G401 (cell line): ENCODE measurements around the gene KMT5B. TPM values are rescaled to one million over a fixed set of nuclear protein-coding genes. Genes with fewer than 3 reads are reported as not detected.
A peak's percentile ranks its signal among the peaks of the same experiment; 100 is the strongest.

Experiments used
- DNase-seq: peaks from one replicate; pipeline ENCODE4 v3.0.0-alpha.2; 2015; ENCODE audit warnings: low spot score
- in situ Hi-C: cut with HindIII; loops from 2 replicates; pipeline ENCODE4 v1.10.0; 2016; ENCODE audit warnings: low sequenced_read_pairs, mixed read lengths
- total RNA-seq: library from RNA; depleted of rRNA; stranded (reverse); fragments of >200 nt; shearing (Covaris generic); gene quantifications from 2 replicates; pipeline ENCODE4 v1.2.3, GENCODE V29; 2014

KMT5B gene
- total RNA-seq, 1 experiment from 2014 or later, result 11.4 TPM

DNA sequence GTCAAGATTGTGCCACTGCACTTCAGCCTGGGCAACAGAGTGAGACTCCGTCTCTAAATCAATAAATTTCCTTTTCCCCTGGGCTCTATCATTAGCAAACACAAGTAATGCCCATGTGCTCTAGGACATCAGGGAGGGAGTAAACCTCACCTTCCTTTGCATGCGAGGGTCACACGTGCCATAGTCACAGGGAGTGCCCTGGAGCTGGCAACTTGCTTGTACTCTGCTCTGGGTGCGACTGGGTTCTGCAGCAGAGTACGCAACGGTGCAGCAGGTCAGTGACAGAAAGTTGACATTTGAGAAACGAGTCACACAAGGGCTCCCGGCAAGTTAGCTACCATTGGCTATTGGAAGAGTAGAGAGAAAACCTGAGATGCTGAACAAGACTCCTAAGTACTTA lies 59.4 kb downstream of the KMT5B start:
- in situ Hi-C loops, result no loop called here
- no peak for DNase-seq

DNA sequence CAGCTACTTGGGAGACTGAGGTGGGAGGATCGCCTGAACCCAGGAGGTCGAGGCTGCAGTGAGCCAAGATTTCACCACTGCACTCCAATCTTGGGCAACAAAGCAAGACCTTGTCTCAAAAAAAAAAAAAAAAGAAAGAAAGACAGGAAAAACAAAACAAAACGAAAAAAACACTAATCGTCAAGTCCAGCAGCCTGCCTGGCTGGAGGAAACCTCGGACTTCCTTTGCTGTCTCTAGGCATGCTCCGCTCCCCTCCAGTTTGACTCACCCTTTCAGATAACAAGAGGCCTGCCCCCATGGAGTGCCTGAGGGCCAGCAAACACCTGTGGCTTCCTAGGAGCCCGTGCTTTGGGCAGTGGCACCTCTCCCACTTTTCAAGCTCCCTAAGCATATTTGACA lies 63.1 kb downstream of the KMT5B start:
- no peak for DNase-seq
- in situ Hi-C loops, result no loop called here

DNA sequence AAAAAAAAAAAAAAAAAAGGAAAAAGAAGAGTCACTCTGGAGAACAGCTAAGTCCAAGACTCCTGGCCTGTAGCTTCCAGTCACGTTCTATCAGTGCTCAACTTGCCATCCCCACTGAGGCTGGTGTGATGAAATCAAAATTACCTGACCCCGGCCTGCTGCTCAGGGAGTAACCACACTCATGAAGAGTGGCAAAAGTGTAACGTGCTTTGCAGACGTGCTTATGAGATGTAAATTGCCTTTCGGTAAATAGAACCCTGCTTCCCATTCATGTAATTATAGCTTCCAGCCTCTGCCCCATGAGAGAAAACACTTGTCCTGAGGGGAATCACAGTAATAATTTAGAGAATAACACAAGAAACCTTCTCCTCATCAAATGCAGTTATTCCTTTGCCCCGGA lies 63.7 kb downstream of the KMT5B start:
- no peak for DNase-seq

DNA sequence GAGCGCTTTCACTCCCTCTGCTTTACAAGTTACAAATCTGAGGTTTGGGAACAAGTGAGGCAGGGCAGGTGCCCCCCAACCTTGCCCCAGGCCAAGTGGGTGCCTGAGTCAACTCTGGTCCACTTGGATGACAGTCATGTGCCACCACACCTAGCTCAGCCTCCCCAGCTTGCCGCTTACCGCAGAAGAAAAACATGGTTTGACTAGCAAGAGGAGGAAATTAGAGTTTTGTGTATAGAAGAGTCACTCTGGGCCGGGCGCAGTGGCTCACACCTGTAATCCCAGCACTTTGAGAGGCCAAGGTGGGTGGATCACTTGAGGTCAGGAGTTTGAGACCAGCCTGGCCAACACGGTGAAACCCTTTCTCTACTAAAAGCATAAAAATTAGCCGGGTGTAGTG lies 64.2 kb downstream of the KMT5B start:
- in situ Hi-C loops, result no loop called here
- DNase-seq, result no peak

More for the DNA sequence above, 63.7 kb downstream of the KMT5B start:
- in situ Hi-C loops, result no loop called here

DNA sequence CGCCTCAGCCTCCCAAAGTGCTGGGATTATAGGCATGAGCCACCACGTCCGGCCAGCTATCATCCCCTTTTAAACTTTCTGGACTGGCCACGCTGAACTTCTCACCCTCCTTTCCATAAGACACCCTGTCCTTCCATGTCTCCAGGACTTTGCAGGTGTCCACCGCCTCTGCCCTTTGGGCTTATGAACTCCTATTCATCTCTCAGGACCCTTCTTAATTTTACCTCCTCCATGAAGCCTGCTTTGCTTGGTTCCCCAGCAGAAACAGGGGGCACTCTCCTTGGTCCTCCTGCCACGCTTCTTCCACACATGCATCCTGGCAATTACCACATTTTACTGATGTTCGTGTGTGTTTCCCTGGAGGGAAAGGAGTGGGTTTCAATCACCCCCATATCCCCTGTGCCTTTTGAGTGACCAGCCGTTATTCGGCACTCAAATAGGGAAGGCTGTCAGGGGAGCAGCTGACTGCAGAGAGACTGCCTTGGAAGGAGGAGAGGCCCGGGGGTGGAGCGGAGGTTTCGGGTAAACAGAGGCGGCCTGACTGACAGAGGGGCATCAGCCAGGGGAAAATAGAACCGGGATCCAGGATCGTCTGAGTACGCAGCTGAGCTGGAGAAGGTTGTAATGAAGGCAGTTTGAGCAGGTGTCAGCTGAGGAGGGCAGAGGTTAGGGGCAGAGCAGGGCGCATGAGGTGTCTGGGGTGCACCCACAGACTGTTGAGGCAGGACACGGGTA lies 64.9 kb downstream of the KMT5B start:
- in situ Hi-C loops, result no loop called here

DNA sequence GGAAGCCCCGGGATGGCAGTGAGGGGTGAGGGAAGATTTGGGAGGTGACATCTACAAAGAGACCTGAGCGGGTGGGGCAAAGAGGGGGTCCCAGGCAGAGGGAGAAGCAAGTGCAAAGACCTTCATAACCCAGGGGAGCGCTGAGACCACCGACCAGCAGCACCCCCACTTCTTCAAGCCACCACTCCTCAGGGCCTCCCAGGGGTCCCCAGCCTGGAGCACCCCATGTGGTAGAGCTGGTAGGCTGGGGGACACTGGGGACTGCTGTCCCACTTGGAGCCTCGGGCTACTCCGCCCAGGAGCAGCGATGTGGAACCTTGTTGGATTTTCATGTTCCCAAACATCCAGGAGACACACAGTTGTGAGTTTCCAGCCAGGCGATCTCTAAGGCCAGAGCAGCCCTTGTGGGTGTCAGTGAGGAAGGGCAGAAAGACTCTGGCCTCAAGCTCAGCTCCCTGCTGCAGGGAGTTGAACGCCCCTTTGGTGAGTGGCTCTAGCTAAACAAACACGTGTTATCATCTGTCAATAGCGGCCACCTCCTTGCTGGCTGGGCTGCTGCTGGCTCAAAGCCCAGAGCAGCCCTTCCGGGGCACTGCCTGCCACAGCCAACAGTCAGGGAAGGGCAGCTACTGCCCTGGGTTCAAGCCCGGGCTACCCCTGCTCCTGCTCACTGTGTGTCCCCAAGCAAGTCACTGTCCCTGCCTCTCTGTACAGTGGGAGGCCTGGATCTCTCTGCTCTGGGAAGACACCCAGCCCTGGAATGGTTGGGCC lies 66.2 kb downstream of the KMT5B start:
- peak; percentile 13 for DNase-seq
- in situ Hi-C loops, result no loop called here

More for the DNA sequence above, 64.9 kb downstream of the KMT5B start:
- no peak for DNase-seq

DNA sequence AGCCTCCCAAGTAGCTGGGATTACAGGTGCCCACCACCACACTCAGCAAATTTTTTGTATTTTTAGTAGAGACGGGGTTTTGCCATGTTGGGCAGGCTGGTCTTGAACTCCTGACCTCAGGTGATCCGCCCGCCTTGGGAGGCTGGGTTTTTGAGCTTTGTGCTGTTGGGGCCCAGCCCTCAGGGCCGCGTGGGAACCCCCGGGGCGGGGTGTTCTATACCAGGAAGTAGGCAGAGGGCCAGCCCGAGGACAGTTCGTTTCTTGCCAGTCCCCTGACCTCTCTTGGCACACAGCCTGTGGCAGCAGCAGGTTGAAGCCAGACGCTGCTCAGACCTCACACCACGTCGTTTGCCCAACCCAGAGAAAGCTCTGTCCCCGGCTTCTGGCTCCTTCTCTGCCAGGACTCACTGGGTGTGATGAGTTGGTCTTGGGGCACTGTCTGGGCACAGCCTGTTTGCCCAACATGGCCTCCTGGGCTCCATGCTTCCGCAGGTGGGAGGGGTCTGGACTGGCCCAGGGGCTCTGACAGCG lies 67.0 kb downstream of the KMT5B start:
- in situ Hi-C loops, result no loop called here
- DNase-seq, result peak; percentile 31

DNA sequence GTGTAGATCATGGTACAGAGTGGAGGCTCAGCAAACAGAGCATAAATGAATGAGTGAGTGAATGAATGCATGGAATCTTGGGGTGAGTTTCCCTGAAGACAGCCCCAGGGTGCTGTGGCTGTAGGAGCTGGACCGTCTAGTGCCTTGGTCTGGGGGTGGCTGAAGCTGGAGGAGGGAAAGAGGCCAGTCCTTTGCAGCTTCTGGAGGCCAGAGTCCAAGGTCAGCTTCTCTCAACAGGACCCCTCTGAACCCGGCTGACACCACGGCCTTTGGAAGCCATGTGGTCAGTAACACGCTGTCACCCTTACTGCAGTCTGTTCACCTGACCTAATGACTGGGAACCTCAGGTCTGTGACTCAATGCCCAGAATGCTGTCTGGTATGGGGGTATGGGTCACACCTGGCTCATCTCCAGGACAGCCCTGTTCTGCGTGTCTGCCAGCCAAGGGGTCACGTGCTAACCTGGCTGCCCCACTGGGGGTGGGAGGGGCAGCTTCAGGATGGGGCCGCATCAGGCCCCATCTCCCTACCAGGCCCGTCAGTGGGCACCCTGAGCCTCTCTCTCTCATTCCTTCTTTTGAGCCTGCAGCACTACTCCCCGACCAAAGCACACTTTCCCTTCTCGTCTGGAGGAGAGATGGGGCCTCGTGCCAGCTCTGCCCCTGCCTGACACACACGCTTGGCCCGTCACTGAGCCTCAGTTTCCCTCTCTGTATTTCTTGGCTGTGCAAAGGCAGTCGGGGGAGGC lies 67.8 kb downstream of the KMT5B start:
- DNase-seq, result no peak
- in situ Hi-C loops, result no loop called here

DNA sequence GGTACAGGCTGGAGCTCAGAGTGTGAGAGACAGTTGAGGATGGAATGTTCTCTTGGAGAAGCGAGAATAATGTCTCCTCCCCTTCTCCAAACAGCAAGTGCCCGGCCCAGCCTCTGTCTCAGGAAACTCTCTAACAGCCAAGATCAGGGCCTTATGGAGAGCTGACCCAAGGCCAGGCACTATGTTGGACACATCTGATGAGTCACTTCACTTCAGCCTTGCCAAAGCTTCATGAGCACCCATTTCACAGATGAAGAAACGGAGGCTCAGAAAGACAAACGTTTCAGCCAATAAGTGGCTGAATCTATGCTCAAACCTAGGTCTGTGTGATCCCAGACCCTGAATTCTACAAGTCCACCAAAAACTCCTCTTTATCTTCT lies 69.8 kb downstream of the KMT5B start:
- in situ Hi-C loops, result no loop called here
- no peak for DNase-seq

DNA sequence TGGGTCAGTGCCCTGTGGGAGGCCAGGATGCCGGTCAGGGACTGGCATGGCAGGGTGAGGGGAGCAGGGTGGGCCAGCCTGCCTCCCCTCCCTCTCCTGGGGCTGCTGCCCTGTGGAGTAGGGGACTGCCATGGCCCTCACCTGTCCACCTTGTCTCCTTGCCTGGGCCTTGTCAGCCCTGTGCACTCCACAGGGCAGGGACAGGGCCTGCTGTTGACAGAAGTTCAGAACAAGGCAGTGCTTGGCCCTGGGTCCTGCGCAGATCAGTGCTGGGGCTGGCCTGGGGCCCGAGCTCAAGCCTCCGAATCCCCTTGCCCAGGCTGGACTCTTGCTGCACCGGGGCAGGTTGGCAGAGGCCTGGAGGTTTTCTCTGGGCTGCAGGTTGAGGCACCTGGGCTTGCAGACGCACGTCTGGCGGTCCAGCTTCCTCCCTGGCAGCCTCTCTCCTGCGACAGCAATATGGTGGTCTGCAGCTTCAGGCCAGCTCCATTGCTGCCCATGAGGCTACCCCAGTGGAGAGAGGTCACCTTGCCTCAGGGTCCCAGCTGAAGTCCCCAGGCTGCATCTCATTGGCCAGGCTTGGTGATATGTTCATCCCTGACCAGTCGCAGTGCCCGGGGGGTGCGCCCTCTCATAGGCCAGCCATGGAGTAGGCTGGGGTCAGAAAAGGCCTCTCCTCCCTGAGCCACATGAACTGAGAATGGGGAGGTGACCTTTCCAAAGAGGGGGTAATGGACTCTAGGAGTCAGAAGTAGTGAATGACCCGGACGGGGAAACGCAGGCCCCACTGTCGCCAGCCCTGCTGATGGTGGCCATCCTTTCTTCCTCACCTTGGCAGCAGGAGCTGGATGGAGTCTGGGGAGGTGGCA lies 70.4 kb downstream of the KMT5B start:
- no peak for DNase-seq
- in situ Hi-C loops, result no loop called here

DNA sequence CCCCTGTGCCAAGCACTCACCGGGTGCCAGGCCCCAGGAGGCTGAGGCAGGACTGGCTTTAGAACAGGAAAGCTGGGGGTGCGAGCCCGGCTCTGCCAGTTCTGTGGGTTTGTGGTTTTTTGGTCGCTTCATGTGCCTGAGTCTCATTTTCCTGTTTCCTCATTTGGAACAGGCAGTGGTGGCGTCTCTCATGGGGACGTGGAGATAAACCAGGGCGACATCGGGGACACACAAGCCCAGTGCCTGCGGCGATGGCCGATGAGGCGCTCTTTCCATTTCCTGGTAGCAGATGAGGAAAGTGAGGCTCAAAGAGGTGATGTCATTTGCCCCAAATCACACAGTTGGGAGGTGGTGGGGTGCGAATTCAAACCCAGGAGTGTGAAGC lies 71.1 kb downstream of the KMT5B start:
- DNase-seq, result no peak
- in situ Hi-C loops, result no loop called here

DNA sequence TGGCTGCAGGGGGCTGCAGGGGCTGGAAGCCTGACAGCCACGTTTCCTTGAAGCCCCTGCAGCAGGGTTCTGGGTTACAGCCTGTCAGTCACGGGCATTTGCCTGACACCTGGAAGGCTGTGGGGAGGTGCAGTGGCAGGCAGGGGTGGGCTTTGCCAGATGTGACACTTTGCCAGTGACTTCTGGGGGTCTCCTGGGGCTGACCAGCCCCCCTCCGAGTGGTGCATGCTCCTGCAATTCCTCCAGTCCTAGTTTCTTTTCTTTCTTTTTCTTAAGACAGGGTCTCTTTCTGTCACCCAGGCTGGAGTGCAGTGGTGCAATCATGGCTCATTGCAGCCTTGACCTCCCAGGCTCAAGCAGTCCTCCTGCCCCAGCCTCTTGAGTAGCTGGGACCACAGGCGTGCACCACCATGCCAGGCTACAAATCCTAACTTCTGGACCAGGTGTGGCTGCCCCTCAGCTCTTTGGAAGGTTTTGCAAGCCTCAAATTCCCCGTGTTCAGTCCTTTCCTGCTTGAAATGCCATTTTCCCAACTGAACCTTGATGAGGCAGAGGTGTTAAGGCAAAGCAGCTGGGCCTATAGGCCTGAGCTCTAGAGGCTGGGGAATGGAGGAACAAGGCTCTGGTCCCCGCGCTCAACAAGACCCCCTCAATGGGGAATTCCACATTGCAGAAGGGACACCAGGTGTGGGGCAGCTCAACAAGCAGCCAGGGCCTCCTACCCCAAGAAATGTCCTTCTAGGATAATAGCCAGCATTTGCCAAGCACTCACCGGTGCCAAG lies 71.7 kb downstream of the KMT5B start:
- in situ Hi-C loops, result no loop called here

DNA sequence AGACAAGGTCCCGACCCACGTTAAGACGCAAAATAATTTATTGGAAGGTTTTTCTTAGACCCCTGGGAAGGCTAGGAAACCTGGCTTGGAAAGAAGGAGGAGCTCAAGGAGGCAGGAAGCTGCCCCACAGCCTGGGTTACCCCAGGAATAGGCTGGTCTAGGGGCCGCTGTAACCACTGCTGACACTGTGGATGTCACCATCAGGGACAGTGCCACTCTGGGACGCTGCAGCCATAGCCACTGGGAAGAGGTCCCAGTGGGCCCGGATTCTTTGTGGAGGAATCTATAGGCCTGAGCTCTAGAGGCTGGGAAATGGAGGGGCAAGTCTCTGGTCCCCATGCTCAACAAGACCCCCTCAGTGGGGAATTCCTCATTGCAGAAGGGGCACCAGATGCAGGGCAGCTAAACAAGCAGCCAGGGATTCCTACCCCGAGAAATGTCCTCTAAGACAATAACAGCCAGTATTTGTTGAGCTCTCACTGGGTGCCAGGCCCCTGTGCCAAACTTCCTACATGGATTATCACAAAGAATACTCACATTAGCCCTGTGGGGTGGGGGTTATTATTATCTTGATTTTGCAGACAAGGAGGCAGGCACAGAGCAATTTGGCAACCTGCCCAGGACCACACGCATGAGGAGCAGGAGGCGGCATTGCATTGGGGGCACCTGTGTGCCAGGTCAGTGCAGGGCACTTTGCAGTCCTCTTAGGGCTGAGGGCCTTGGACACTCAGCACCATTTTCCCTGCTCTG lies 72.4 kb downstream of the KMT5B start:
- in situ Hi-C loops, result no loop called here
- DNase-seq, result no peak

More for the DNA sequence above, 71.7 kb downstream of the KMT5B start:
- DNase-seq, result no peak

DNA sequence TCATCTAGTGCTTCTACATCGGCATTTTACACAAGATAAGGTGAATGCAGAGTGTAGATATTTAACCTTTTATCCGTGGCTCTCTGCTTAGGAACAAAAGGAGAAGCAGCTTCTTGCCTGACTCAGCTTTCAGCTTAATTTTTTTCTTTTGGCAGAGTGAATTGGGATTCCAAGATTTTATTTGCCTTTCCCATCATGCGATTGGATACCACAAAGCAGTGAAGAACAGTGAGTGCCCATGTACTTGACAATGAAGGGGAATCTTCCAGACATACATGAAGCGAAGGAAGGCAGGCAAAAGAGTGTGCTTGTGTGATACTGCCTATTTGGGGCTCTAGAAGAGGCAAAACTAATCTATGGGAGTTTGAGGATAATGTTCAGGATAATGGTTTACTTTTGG lies 74.9 kb downstream of the KMT5B start:
- no peak for DNase-seq
- in situ Hi-C loops, result no loop called here

DNA sequence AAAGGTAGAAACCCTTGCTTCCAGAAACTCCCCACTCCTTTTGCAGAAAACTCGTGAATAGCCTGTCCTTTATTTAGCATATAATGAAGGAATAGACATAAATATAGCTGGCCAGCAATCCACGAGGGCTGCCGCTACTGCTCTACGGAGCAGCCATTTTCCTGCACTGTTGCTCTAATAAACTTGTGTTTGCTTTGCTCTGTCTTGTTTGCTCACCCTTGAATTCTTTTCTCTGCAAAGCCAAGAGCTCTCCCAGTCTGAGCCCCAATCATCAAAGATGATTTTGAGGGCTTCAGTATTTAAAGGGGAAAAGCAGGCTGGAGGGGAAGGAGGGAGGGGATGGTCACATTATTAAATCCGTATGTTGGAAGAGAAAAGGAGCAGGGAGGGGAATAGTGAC lies 75.3 kb downstream of the KMT5B start:
- no peak for DNase-seq
- in situ Hi-C loops, result no loop called here

DNA sequence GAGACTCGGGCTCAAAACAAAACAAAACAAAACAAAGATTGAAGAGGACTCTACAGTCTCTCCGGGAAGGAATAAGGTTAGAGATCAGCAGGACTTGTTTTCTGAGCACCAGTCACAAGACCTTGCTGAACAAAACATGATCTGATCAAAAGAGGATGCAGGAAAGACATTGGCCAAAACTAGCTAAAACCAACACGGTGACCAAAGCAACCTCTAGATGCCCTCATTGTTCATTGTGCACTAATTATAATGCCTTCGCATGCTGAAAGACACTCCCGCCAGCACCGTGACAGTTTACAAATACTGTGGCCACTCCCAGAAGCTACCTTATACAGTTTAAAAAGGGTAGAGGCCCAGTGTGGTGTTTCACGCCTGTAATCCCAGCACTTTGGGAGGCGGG lies 76.2 kb downstream of the KMT5B start:
- DNase-seq, result no peak
- in situ Hi-C loops, result no loop called here

DNA sequence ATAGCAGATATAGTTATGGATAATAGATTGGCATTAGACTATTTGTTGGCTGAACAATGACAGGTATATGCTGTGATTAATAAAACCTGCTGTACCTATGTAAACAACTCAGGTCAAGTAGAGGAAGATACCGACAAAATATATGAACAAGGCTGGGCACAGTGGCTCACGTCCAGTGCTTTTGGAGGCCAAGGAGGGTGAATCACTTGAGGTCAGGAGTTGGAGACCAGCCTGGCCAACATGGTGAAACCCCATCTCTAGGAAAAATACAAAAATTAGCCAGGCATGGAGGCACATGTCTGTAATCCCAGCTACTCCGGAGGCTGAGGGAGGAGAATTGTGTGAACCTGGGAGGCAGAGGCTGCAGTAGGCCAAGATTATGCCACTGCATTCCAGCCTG lies 77.9 kb downstream of the KMT5B start:
- DNase-seq, result no peak
- in situ Hi-C loops, result no loop called here

DNA sequence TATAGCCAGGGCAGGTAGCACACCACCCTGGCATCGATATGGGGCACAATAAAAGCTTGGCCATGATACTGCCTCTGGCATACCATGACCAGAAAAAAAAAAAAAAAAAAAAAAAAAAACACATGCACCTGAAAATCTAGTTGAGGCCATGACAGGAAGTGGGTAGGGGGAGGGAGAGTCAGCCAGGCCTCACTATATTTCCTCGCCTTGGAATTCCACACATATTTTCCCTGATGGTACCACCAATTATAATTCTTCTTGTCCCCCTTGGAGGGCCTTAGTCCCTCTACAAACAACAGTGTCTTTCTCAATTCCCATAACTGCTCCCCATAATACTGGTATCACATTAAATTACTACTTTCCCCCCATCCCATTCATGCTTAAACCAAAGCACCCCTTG lies 79.3 kb downstream of the KMT5B start:
- in situ Hi-C loops, result no loop called here
- DNase-seq, result no peak
